HEK293 (cell line): ENCODE measurements around the gene RRM1.

ENCODE experiments used
- BCL6B ChIP-seq: fragments of 450-650 bp; formaldehyde crosslinking; IDR thresholded peaks from 2 replicates; pipeline ENCODE4 v1.5.1; 2017; ENCODE audit warnings: missing biosample characterization, missing genetic modification characterization
- EGR2 ChIP-seq: fragments of 450-650 bp; formaldehyde crosslinking; IDR thresholded peaks from 2 replicates; pipeline ENCODE4 v1.5.1; 2016; ENCODE audit warnings: low read depth, missing biosample characterization, missing genetic modification characterization
- GFI1B ChIP-seq: fragments of 450-650 bp; formaldehyde crosslinking; IDR thresholded peaks from 2 replicates; pipeline ENCODE4 v1.5.1; 2016; ENCODE audit warnings: missing biosample characterization, missing genetic modification characterization
- GLIS2 ChIP-seq: fragments of 450-650 bp; formaldehyde crosslinking; IDR thresholded peaks from 2 replicates; pipeline ENCODE4 v1.5.1; 2016; ENCODE audit warnings: missing biosample characterization, missing genetic modification characterization
- KLF10 ChIP-seq: fragments of 450-650 bp; IDR thresholded peaks from 2 replicates; pipeline ENCODE4 v1.5.1; 2018; ENCODE audit warnings: missing biosample characterization, mild to moderate bottlenecking, missing genetic modification characterization
- PBX3 ChIP-seq: sonication (generic); formaldehyde crosslinking; IDR thresholded peaks from 2 replicates; pipeline ENCODE4 v1.8.1; 2022; ENCODE audit warnings: mild to moderate bottlenecking, moderate library complexity, missing genetic modification reagents
- SP7 ChIP-seq: fragments of 450-650 bp; formaldehyde crosslinking; IDR thresholded peaks from 2 replicates; pipeline ENCODE4 v1.5.1; 2016; ENCODE audit warnings: missing biosample characterization, missing genetic modification characterization
- ZBTB21 ChIP-seq: fragments of 450-650 bp; formaldehyde crosslinking; IDR thresholded peaks from 2 replicates; pipeline ENCODE4 v1.5.1; 2017; ENCODE audit warnings: missing biosample characterization, missing genetic modification characterization
- ZBTB8A ChIP-seq: fragments of 450-650 bp; formaldehyde crosslinking; IDR thresholded peaks from 2 replicates; pipeline ENCODE4 v1.5.1; 2016; ENCODE audit warnings: missing biosample characterization, missing genetic modification characterization
- ZFHX2 ChIP-seq: fragments of 450-650 bp; formaldehyde crosslinking; conservative IDR thresholded peaks from 2 replicates; pipeline ENCODE4 v1.5.1; 2016; ENCODE audit warnings: missing biosample characterization, missing genetic modification characterization
- ZFP41 ChIP-seq: fragments of 450-650 bp; formaldehyde crosslinking; IDR thresholded peaks from 2 replicates; pipeline ENCODE4 v1.5.1; 2016; ENCODE audit warnings: missing biosample characterization, missing genetic modification characterization, borderline replicate concordance
- ZNF138 ChIP-seq: fragments of 450-650 bp; formaldehyde crosslinking; IDR thresholded peaks from 2 replicates; pipeline ENCODE4 v1.5.1; 2016; ENCODE audit warnings: missing biosample characterization, missing genetic modification characterization, borderline replicate concordance
- ZNF157 ChIP-seq: fragments of 450-650 bp; formaldehyde crosslinking; IDR thresholded peaks from 2 replicates; pipeline ENCODE4 v1.5.1; 2016; ENCODE audit warnings: missing biosample characterization, missing genetic modification characterization
- ZNF202 ChIP-seq: fragments of 450-650 bp; formaldehyde crosslinking; IDR thresholded peaks from 2 replicates; pipeline ENCODE4 v1.5.1; 2016; ENCODE audit warnings: missing biosample characterization, missing genetic modification characterization, borderline replicate concordance
- ZNF280C ChIP-seq: fragments of 450-650 bp; formaldehyde crosslinking; IDR thresholded peaks from 2 replicates; pipeline ENCODE4 v1.5.1; 2016; ENCODE audit warnings: missing biosample characterization, missing genetic modification characterization
- ZNF354C ChIP-seq: fragments of 450-650 bp; formaldehyde crosslinking; IDR thresholded peaks from 2 replicates; pipeline ENCODE4 v1.5.1; 2016; ENCODE audit warnings: missing biosample characterization, missing genetic modification characterization, low read depth, borderline replicate concordance
- ZNF362 ChIP-seq: fragments of 450-650 bp; formaldehyde crosslinking; IDR thresholded peaks from 2 replicates; pipeline ENCODE4 v1.5.1; 2016; ENCODE audit warnings: missing biosample characterization, missing genetic modification characterization
- ZNF473 ChIP-seq: fragments of 450-650 bp; formaldehyde crosslinking; IDR thresholded peaks from 2 replicates; pipeline ENCODE4 v1.5.1; 2017; ENCODE audit warnings: missing biosample characterization, missing genetic modification characterization
- ZNF518A ChIP-seq: fragments of 450-650 bp; formaldehyde crosslinking; conservative IDR thresholded peaks from 2 replicates; pipeline ENCODE4 v1.5.1; 2016; ENCODE audit warnings: low read depth, missing biosample characterization, missing genetic modification characterization
- ZNF530 ChIP-seq: fragments of 450-650 bp; formaldehyde crosslinking; IDR thresholded peaks from 2 replicates; pipeline ENCODE4 v1.5.1; 2016; ENCODE audit warnings: low read depth, missing biosample characterization, missing genetic modification characterization
- ZNF600 ChIP-seq: fragments of 450-650 bp; formaldehyde crosslinking; IDR thresholded peaks from 2 replicates; pipeline ENCODE4 v1.5.1; 2016; ENCODE audit warnings: missing biosample characterization, missing genetic modification characterization
- ZNF626 ChIP-seq: fragments of 450-650 bp; sonication (Bioruptor Pico); formaldehyde crosslinking; IDR thresholded peaks from 2 replicates; pipeline ENCODE4 v1.5.1; 2018; ENCODE audit warnings: missing biosample characterization, missing genetic modification characterization, inconsistent platforms
- ZNF629 ChIP-seq: fragments of 450-650 bp; formaldehyde crosslinking; IDR thresholded peaks from 2 replicates; pipeline ENCODE4 v1.5.1; 2017; ENCODE audit warnings: missing biosample characterization, missing genetic modification characterization
- ZNF660 ChIP-seq: fragments of 450-650 bp; IDR thresholded peaks from 2 replicates; pipeline ENCODE4 v1.5.1; 2018; ENCODE audit warnings: missing biosample characterization, mild to moderate bottlenecking, missing genetic modification characterization
- ZNF664 ChIP-seq: fragments of 450-650 bp; formaldehyde crosslinking; IDR thresholded peaks from 2 replicates; pipeline ENCODE4 v1.5.1; 2016; ENCODE audit warnings: missing biosample characterization, missing genetic modification characterization
- ZNF776 ChIP-seq: fragments of 450-650 bp; formaldehyde crosslinking; IDR thresholded peaks from 2 replicates; pipeline ENCODE4 v1.5.0; 2017; ENCODE audit warnings: missing biosample characterization, missing genetic modification characterization, borderline replicate concordance
- ZNF777 ChIP-seq: fragments of 450-650 bp; formaldehyde crosslinking; IDR thresholded peaks from 2 replicates; pipeline ENCODE4 v1.5.1; 2017; ENCODE audit warnings: missing biosample characterization, missing genetic modification characterization, borderline replicate concordance
- ZSCAN16 ChIP-seq: fragments of 450-650 bp; formaldehyde crosslinking; IDR thresholded peaks from 2 replicates; pipeline ENCODE4 v1.5.1; 2016; ENCODE audit warnings: missing biosample characterization, missing genetic modification characterization
- ZXDB ChIP-seq: fragments of 450-650 bp; formaldehyde crosslinking; IDR thresholded peaks from 2 replicates; pipeline ENCODE4 v1.5.1; 2016; ENCODE audit warnings: missing biosample characterization, missing genetic modification characterization

The RRM1 gene

GRCh38 chr11:4187055-4187988, 92.7 kb downstream of the RRM1 start (continued):
- TF ChIP-seq ZBTB21 (no peak), ZNF626 (tag by site-specific recombination) (no peak), ZXDB (tag by site-specific recombination) (0 out of 2 replicates have a peak, but pooled peaks have one; percentile 11), KLF10 (no peak), ZFP41 (tag by site-specific recombination) (no peak), ZNF776 (tag by site-specific recombination) (no peak), ZNF629 (tag by site-specific recombination) (no peak), GFI1B (no peak), ZSCAN16 (tag by site-specific recombination) (no peak), EGR2 (peak; percentile 61; the same call in 1 of the 2 replicates), SP7 (tag by site-specific recombination) (no peak; the same call in 1 of the 2 replicates), GLIS2 (tag by site-specific recombination) (peak; percentile 78), ZNF518A (tag by site-specific recombination) (no peak), ZNF530 (tag by site-specific recombination) (no peak), BCL6B (tag by site-specific recombination) (no peak), ZNF664 (tag by site-specific recombination) (no peak), ZNF600 (tag by site-specific recombination) (peak; percentile 29; the same call in 1 of the 2 replicates), PBX3 (CRISPR knock-in tag) (0 out of 2 replicates have a peak, but pooled peaks have one; percentile 50), ZFHX2 (peak; percentile 73), ZNF473 (tag by site-specific recombination) (no peak), ZNF354C (tag by site-specific recombination) (no peak), ZBTB8A (tag by site-specific recombination) (peak; percentile 71), ZNF777 (tag by site-specific recombination) (peak; percentile 44; the same call in 1 of the 2 replicates), ZNF138 (tag by site-specific recombination) (no peak), ZNF280C (tag by site-specific recombination) (no peak), ZNF660 (tag by site-specific recombination) (0 out of 2 replicates have a peak, but pooled peaks have one; percentile 28), ZNF362 (tag by site-specific recombination) (no peak), ZNF157 (tag by site-specific recombination) (no peak), ZNF202 (tag by site-specific recombination) (no peak)
